ENCODE measurements around the gene RPL36. TPM values are rescaled to one million over a fixed set of nuclear protein-coding genes. Genes with fewer than 3 reads are reported as not detected.

The RPL36 gene
- total RNA-seq, 1 donor from 2014 or later = 564 TPM

GRCh38 chr19:5645409-5645808, 44.7 kb upstream of the RPL36 start:
- Histone ChIP-seq H3K27me3 (no peaks in the 10 kb centered on the region), H3K4me3 (no peak overlapping the region), H3K4me1 (no peaks in the 10 kb centered on the region), H3K27ac (no peak overlapping the region), H3K36me3 (peaks cover 86% of the 10 kb centered on the region), H3K9me3 (no peaks in the 10 kb centered on the region)
- DNase-seq (no peak), ATAC-seq (no peak)
- TF ChIP-seq CTCF (IDR thresholded peaks at IDR 0.05) = no peak
- intact Hi-C loops (cut with DNase I) = no loop called here

GRCh38 chr19:5646703-5647102, 43.4 kb upstream of the RPL36 start:
- H3K27me3 ChIP-seq = no peaks in the 10 kb centered on the region
- no peak overlapping the region for H3K4me3 ChIP-seq
- no peak for ATAC-seq
- H3K9me3 ChIP-seq = no peaks in the 10 kb centered on the region
- TF ChIP-seq CTCF (IDR thresholded peaks at IDR 0.05) = no peak
- intact Hi-C loops (cut with DNase I) = no loop called here
- H3K36me3 ChIP-seq = peaks cover 91% of the 10 kb centered on the region
- H3K4me1 ChIP-seq = no peaks in the 10 kb centered on the region
- no peak for DNase-seq
- H3K27ac ChIP-seq = no peak overlapping the region

- intact Hi-C loops (cut with DNase I) = no loop called here
Measured at GRCh38 chr19:5648464-5648863, 41.6 kb upstream of the RPL36 start.

GRCh38 chr19:5651361-5651760, 38.7 kb upstream of the RPL36 start:
- DNase-seq = no peak
- intact Hi-C loops (cut with DNase I) = no loop called here

More at GRCh38 chr19:5648464-5648863, 41.6 kb upstream of the RPL36 start:
- Histone ChIP-seq H3K4me3 (no peak overlapping the region), H3K27me3 (no peaks in the 10 kb centered on the region), H3K36me3 (peaks cover 91% of the 10 kb centered on the region), H3K4me1 (no peaks in the 10 kb centered on the region), H3K9me3 (no peaks in the 10 kb centered on the region), H3K27ac (no peak overlapping the region)
- DNase-seq = no peak
- no peak for ATAC-seq
- TF ChIP-seq CTCF (IDR thresholded peaks at IDR 0.05) = no peak

GRCh38 chr19:5652261-5652660, 37.8 kb upstream of the RPL36 start:
- no peak for TF ChIP-seq CTCF (IDR thresholded peaks at IDR 0.05)
- H3K4me1 ChIP-seq = no peaks in the 10 kb centered on the region
- H3K27me3 ChIP-seq = no peaks in the 10 kb centered on the region
- intact Hi-C loops (cut with DNase I) = no loop called here
- H3K36me3 ChIP-seq = peaks cover 91% of the 10 kb centered on the region
- H3K4me3 ChIP-seq = no peak overlapping the region
- no peaks in the 10 kb centered on the region for H3K9me3 ChIP-seq
- no peak overlapping the region for H3K27ac ChIP-seq
- DNase-seq = no peak
- no peak for ATAC-seq

More at GRCh38 chr19:5651361-5651760, 38.7 kb upstream of the RPL36 start:
- TF ChIP-seq CTCF (IDR thresholded peaks at IDR 0.05) = no peak
- no peaks in the 10 kb centered on the region for H3K9me3 ChIP-seq
- no peaks in the 10 kb centered on the region for H3K27me3 ChIP-seq
- no peak overlapping the region for H3K27ac ChIP-seq
- ATAC-seq = no peak
- H3K36me3 ChIP-seq = peaks cover 91% of the 10 kb centered on the region
- no peak overlapping the region for H3K4me3 ChIP-seq
- no peaks in the 10 kb centered on the region for H3K4me1 ChIP-seq

GRCh38 chr19:5654931-5655330, 35.2 kb upstream of the RPL36 start:
- no peak for TF ChIP-seq CTCF (IDR thresholded peaks at IDR 0.05)
- Histone ChIP-seq H3K4me3 (no peak overlapping the region), H3K4me1 (no peaks in the 10 kb centered on the region), H3K27me3 (no peaks in the 10 kb centered on the region), H3K9me3 (no peaks in the 10 kb centered on the region), H3K36me3 (peaks cover 99% of the 10 kb centered on the region), H3K27ac (no peak overlapping the region)
- intact Hi-C loops (cut with DNase I) = no loop called here
- no peak for DNase-seq
- no peak for ATAC-seq

All from upper lobe of right lung (tissue), 1 donor.